CD4-positive, alpha-beta T cell (primary cell): ENCODE results near the gene TMEM121. TPM values are rescaled to one million over a fixed set of nuclear protein-coding genes. Genes with fewer than 3 reads are reported as not detected.

Source experiments
- ATAC-seq: fragments of 200-7000 bp; cut with Tn5 transposase; one replicate; pipeline ENCODE4 v1.10.0; 2022; ENCODE audit warnings: mild to moderate bottlenecking; ENCODE audit not compliant: poor library complexity
- CTCF ChIA-PET: fragments of 350-600 bp; sonication (Branson Sonifier 250); formaldehyde crosslinking; loops from one replicate; lab custom pipeline; 2021; ENCODE audit warnings: antibody characterized with exemption, inconsistent platforms; lab: Charles Lee
- POLR2A ChIA-PET: fragments of 350-600 bp; sonication (Branson Sonifier 250); formaldehyde crosslinking; loops from one replicate; lab custom pipeline; 2021; ENCODE audit warnings: antibody characterized with exemption, inconsistent platforms; lab: Charles Lee
- DNase-seq, 14 experiments: peaks; one replicate each; pipeline ENCODE4 v3.0.0-alpha.2; 2013 to 2020; ENCODE audit warnings: mixed read lengths in 2 of 14
- H3K27ac ChIP-seq, 2 donors: one replicate each; pipeline versions ENCODE4 v1.5.1 to v1.7.0; 2013; ENCODE audit warnings: low read length in 2 of 2, low read depth in 1 of 2, mild to moderate bottlenecking in 1 of 2
- H3K27me3 ChIP-seq, 2 experiments: 1 replicate in 1 of 2; 2 replicates in 1 of 2; pipeline versions ENCODE4 v1.6.1 to v1.7.0; 2013; ENCODE audit warnings: low read length in 2 of 2, control low read depth in 1 of 2, mild to moderate bottlenecking in 1 of 2, moderate library complexity in 1 of 2; ENCODE audit not compliant: insufficient read depth in 2 of 2, control insufficient read depth in 1 of 2
- H3K36me3 ChIP-seq: one replicate; pipeline ENCODE4 v1.6.1; 2013; ENCODE audit warnings: low read length, control low read depth; ENCODE audit not compliant: insufficient read depth
- H3K4me1 ChIP-seq: one replicate; pipeline ENCODE4 v1.6.1; 2013; ENCODE audit warnings: low read length, control low read depth; ENCODE audit not compliant: insufficient read depth
- H3K4me3 ChIP-seq: one replicate; pipeline ENCODE4 v1.5.1; 2013; ENCODE audit warnings: mild to moderate bottlenecking, low read length, moderate library complexity
- H3K9me3 ChIP-seq, 2 experiments: 1 replicate in 1 of 2; 2 replicates in 1 of 2; pipeline versions ENCODE4 v1.6.1 to v1.7.0; 2013; ENCODE audit warnings: low read length in 2 of 2, mild to moderate bottlenecking in 2 of 2, control low read depth in 1 of 2, moderate library complexity in 1 of 2; ENCODE audit not compliant: control insufficient read depth in 1 of 2, insufficient read depth in 1 of 2
- H3K27ac Mint-ChIP-seq: one replicate; pipeline ENCODE4 v1.8.0; 2020; ENCODE audit warnings: mixed read lengths
- H3K27me3 Mint-ChIP-seq: one replicate; pipeline ENCODE4 v1.8.0; 2021; ENCODE audit warnings: mixed read lengths
- H3K36me3 Mint-ChIP-seq: one replicate; pipeline ENCODE4 v1.8.0; 2021; ENCODE audit warnings: low read depth, mixed read lengths
- H3K4me1 Mint-ChIP-seq: one replicate; pipeline ENCODE4 v1.8.0; 2021; ENCODE audit warnings: low read depth, mixed read lengths
- H3K4me3 Mint-ChIP-seq: one replicate; pipeline ENCODE4 v1.8.0; 2020; ENCODE audit warnings: mild to moderate bottlenecking, mixed read lengths
- H3K9me3 Mint-ChIP-seq: one replicate; pipeline ENCODE4 v1.8.0; 2020; ENCODE audit warnings: mixed read lengths
- CTCF ChIP-seq: fragments of 200-600 bp; IDR thresholded peaks from one replicate; pipeline ENCODE4 v1.8.0; 2022; ENCODE audit warnings: antibody characterized with exemption, mild to moderate bottlenecking
- intact Hi-C, 2 experiments: fragments of 100-400 bp; cut with DNase I in 1 of 2; cut with micrococcal nuclease in 1 of 2; formaldehyde crosslinking; loops; one replicate each; pipeline versions ENCODE4 v1.15.1 to v1.9.0; 2023 to 2025; cut with DNase I, micrococcal nuclease
- total RNA-seq, 174 experiments: library from RNA in 2 of 174; stranded (reverse) in 2 of 174; gene quantifications; one replicate each; pipeline ENCODE4 v1.2.3 and lab custom pipeline; 2021 to 2026

Gene TMEM121
- total RNA-seq, 2 experiments from 2014 or later = 1.6 to 1.7 TPM

- no peaks in the 10 kb centered on the region for H3K36me3 Mint-ChIP-seq
- no peak for TF ChIP-seq CTCF
- Histone ChIP-seq H3K4me1 (no peaks in the 10 kb centered on the region), H3K9me3 (no peaks in the 10 kb centered on the region), H3K36me3 (no peaks in the 10 kb centered on the region), H3K27me3 (peaks cover 6 to 17% of the 10 kb centered on the region in 2 experiments), H3K4me3 (no peak overlapping the region), H3K27ac (no peak overlapping the region)
- peaks cover 22% of the 10 kb centered on the region for H3K27me3 Mint-ChIP-seq
- ChIA-PET POLR2A (no interaction called here), CTCF (no interaction called here)
- H3K4me3 Mint-ChIP-seq = no peak overlapping the region
- ATAC-seq (no peak), DNase-seq (no peak)
- no peaks in the 10 kb centered on the region for H3K4me1 Mint-ChIP-seq
- no peaks in the 10 kb centered on the region for H3K9me3 Mint-ChIP-seq
- no peak overlapping the region for H3K27ac Mint-ChIP-seq
- intact Hi-C loops = no loop called here
Measured at GRCh38 chr14:105507247-105507646, 19.1 kb upstream of the TMEM121 start.

GRCh38 chr14:105508069-105508468 lies 18.3 kb upstream of the TMEM121 start:
- intact Hi-C loops = no loop called here
- Mint-ChIP-seq H3K27ac (no peak overlapping the region), H3K36me3 (no peaks in the 10 kb centered on the region), H3K4me1 (no peaks in the 10 kb centered on the region), H3K9me3 (no peaks in the 10 kb centered on the region), H3K4me3 (no peak overlapping the region), H3K27me3 (peaks cover 27% of the 10 kb centered on the region)
- no peak for TF ChIP-seq CTCF
- Histone ChIP-seq H3K36me3 (no peaks in the 10 kb centered on the region), H3K27ac (no peak overlapping the region), H3K9me3 (no peaks in the 10 kb centered on the region), H3K4me1 (no peaks in the 10 kb centered on the region), H3K4me3 (no peak overlapping the region), H3K27me3 (peaks cover 14 to 17% of the 10 kb centered on the region in 2 experiments)
- POLR2A ChIA-PET = no interaction called here
- ATAC-seq (no peak), DNase-seq (peak in 1 of 14 experiments; percentile 38)
- CTCF ChIA-PET = no interaction called here

GRCh38 chr14:105508601-105509000 lies 17.8 kb upstream of the TMEM121 start:
- H3K27me3 ChIP-seq = peaks cover 14 to 17% of the 10 kb centered on the region in 2 experiments

More at GRCh38 chr14:105508601-105509000, 17.8 kb upstream of the TMEM121 start:
- peaks cover 31% of the 10 kb centered on the region for H3K27me3 Mint-ChIP-seq
- TF ChIP-seq CTCF = no peak
- DNase-seq (peak in 1 of 14 experiments; percentile 17), ATAC-seq (no peak)
- Histone ChIP-seq H3K36me3 (no peaks in the 10 kb centered on the region), H3K4me3 (no peak overlapping the region), H3K4me1 (no peaks in the 10 kb centered on the region), H3K9me3 (no peaks in the 10 kb centered on the region), H3K27ac (no peak overlapping the region)
- POLR2A ChIA-PET = no interaction called here
- intact Hi-C loops = no loop called here
- CTCF ChIA-PET = no interaction called here
- H3K36me3 Mint-ChIP-seq = no peaks in the 10 kb centered on the region
- no peaks in the 10 kb centered on the region for H3K4me1 Mint-ChIP-seq
- no peaks in the 10 kb centered on the region for H3K9me3 Mint-ChIP-seq
- H3K4me3 Mint-ChIP-seq = no peak overlapping the region
- H3K27ac Mint-ChIP-seq = no peak overlapping the region
